GM23338 (cell line): Measurements from ENCODE around the gene ISY1.

Experiments used
- CREB1 ChIP-seq: fragments of 250-450 bp; sonication (Bioruptor Pico); IDR thresholded peaks from 2 replicates; pipeline ENCODE4 v1.5.0; 2020; ENCODE audit warnings: low read depth, mild to moderate bottlenecking, moderate library complexity
- CTCF ChIP-seq, 2 experiments: fragments of 200-600 bp in 1 of 2; sonication (generic) in 1 of 2; conservative IDR thresholded peaks; 2 replicates each; pipeline versions ENCODE4 v1.5.1 to v1.6.1; 2016 to 2017; ENCODE audit warnings: antibody characterized with exemption in 2 of 2, low read depth in 2 of 2, mild to moderate bottlenecking in 2 of 2, moderate library complexity in 1 of 2
- ETS1 ChIP-seq: IDR thresholded peaks from 2 replicates; pipeline ENCODE4 v1.6.1; 2016; ENCODE audit warnings: antibody characterized with exemption
- EZH2 ChIP-seq: fragments of 200-600 bp; sonication (generic); IDR thresholded peaks from one replicate; pipeline ENCODE4 v1.8.0; 2017; ENCODE audit warnings: antibody characterized with exemption, mild to moderate bottlenecking, low read depth; ENCODE audit not compliant: unreplicated experiment
- EZH2phosphoT487 ChIP-seq: fragments of 200-600 bp; sonication (generic); IDR thresholded peaks from one replicate; pipeline ENCODE4 v1.8.1; 2018; ENCODE audit warnings: antibody characterized with exemption; ENCODE audit not compliant: unreplicated experiment
- NANOG ChIP-seq: IDR thresholded peaks from 2 replicates; pipeline ENCODE4 v1.6.1; 2016; ENCODE audit warnings: antibody characterized with exemption, borderline replicate concordance
- POLR2AphosphoS5 ChIP-seq: IDR thresholded peaks from 2 replicates; pipeline ENCODE4 v1.6.1; 2016; ENCODE audit warnings: antibody characterized with exemption, low read depth
- REST ChIP-seq: IDR thresholded peaks from one replicate; pipeline ENCODE4 v1.6.1; 2018; ENCODE audit warnings: antibody characterized with exemption; ENCODE audit not compliant: unreplicated experiment
- STAT1 ChIP-seq: IDR thresholded peaks from one replicate; pipeline ENCODE4 v1.6.1; 2016; ENCODE audit warnings: antibody characterized with exemption; ENCODE audit not compliant: unreplicated experiment

- TF ChIP-seq CTCF (conservative IDR thresholded peaks at IDR 0.05; ENCODE audit: low read depth in 2 of 2) (no peak), EZH2phosphoT487 (no peak), EZH2 (no peak), CREB1 (no peak), POLR2AphosphoS5 (no peak), REST (no peak), ETS1 (no peak), STAT1 (no peak), NANOG (no peak)
Measured at GRCh38 chr3:129107793-129108192, 53.1 kb downstream of the ISY1 start.
